ENCODE results near the gene CCL3. TPM values are rescaled to one million over a fixed set of nuclear protein-coding genes. Genes with fewer than 3 reads are reported as not detected.

Gene CCL3
- total RNA-seq, 1 donor = 1,287 TPM

DNA sequence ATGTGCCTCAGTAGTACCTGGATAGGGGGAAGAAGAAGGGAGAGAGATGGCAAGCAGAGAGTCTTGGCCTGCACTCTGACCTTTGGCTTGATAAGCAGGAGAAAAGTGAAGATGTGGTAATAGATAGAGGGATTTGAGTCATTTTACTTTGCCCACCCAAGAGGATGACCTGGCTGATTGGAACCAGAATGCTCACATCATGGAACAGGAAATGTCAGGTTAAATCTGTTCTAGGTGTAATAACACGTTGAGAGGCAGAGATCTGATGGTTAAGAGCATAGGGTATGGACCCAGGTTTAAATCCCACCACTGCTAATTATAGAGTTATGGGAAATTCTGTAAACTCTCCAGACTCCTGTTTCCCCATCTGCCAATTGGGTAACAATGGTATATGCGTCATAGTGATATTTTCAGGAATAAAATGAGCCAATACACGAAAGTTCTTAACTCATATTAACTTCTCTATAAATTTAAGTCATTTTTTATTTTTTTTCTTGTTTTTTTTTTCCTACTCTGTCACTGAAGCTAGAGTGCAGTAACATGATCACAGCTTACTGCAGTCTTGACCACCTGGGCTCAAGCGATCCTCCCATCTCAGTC is 33.9 kb downstream of the CCL3 start:
- Histone ChIP-seq H3K9me3 (ENCODE audit: low read depth, low read length) (peaks cover 14% of the 10 kb centered on the region), H3K27me3 (ENCODE audit: insufficient read depth, low read length) (no peaks in the 10 kb centered on the region), H3K4me3 (ENCODE audit: low read length) (no peak overlapping the region), H3K4me1 (ENCODE audit: insufficient read depth, low read length) (no peaks in the 10 kb centered on the region)

DNA sequence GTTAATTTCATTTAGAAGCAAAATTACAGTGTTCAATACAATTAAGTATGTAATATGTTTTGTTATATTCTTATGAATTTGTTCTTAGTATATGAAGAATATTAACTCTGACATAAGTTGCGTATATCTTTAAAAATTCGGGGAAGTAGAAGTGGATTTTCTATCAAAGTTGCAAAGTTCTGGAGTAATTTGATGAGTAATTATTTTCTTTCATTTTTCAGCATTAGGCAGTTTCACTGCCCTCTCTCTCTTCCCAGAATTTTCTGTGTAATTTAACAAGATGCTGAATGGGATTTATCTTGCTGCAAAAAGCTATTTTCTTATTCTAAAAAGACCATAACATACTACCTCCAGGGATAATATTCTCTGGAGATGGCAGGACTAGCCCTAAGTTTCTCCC is 34.8 kb downstream of the CCL3 start:
- Histone ChIP-seq H3K4me3 (ENCODE audit: low read length) (no peak overlapping the region), H3K27me3 (ENCODE audit: insufficient read depth, low read length) (no peaks in the 10 kb centered on the region), H3K4me1 (ENCODE audit: insufficient read depth, low read length) (no peaks in the 10 kb centered on the region), H3K9me3 (ENCODE audit: low read depth, low read length) (peaks cover 16% of the 10 kb centered on the region)

DNA sequence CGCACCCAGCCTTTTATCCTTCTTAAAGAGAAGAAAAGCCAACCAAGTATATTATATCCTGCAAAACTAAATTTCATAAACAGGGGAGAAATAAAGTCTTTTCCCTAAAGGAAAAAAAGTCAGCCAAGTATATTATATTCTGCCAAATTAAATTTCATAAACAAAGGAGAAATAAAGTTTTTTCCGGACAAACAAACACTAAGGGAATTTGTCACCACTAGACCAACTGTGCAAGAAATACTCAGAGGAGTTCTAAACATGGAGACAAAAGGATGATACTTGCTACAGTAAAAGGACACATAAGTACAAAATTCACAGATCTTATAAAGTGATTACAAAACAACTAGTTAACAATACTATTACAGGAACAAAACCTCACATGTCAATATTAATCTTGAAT is 40.3 kb downstream of the CCL3 start:
- H3K4me1 ChIP-seq (ENCODE audit: insufficient read depth, low read length) = no peaks in the 10 kb centered on the region
- H3K27me3 ChIP-seq (ENCODE audit: insufficient read depth, low read length) = no peaks in the 10 kb centered on the region
- H3K9me3 ChIP-seq (ENCODE audit: low read depth, low read length) = peaks cover 29% of the 10 kb centered on the region
- H3K4me3 ChIP-seq (ENCODE audit: low read length) = no peak overlapping the region

DNA sequence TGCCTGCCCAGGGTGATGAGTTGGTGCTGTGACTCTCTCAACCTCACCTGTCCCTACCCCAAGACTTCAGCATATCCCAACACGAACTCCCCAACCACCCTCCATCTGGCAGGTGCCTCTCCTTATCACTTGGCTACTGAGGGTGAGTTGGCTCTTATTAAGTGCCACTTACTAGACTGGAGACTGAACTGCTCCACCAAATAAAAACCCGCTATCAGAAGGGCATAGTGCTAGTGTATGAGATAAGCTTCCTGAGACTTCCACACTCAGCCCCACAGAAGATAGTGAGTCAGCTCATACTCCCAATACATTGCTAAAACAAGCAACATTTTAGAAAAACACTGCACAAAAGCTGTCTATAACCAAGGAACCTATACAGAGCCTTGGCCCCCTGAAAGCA is 41.9 kb downstream of the CCL3 start:
- Histone ChIP-seq H3K27me3 (ENCODE audit: insufficient read depth, low read length) (no peaks in the 10 kb centered on the region), H3K9me3 (ENCODE audit: low read depth, low read length) (peaks cover 29% of the 10 kb centered on the region), H3K4me1 (ENCODE audit: insufficient read depth, low read length) (no peaks in the 10 kb centered on the region), H3K4me3 (ENCODE audit: low read length) (no peak overlapping the region)

Other genes starting within 250 kb of the CCL3 start
- 0.63 TPM for gene HEATR9, start 221.3 kb downstream of the CCL3 start, total RNA-seq
- 139 TPM for gene CCL5, start 209.8 kb downstream of the CCL3 start, total RNA-seq
- not detected for gene RDM1, start 159.4 kb downstream of the CCL3 start, total RNA-seq
- not detected for gene LYZL6, start 146.4 kb downstream of the CCL3 start, total RNA-seq
- not detected for gene CCL16, start 108.6 kb downstream of the CCL3 start, total RNA-seq
- gene CCL14, start 103.4 kb downstream of the CCL3 start, total RNA-seq = not detected
- gene CCL15, start 88.6 kb downstream of the CCL3 start, total RNA-seq = not detected
- gene CCL23, start 72.2 kb downstream of the CCL3 start, total RNA-seq = not detected
- gene CCL18, start 25.9 kb downstream of the CCL3 start, total RNA-seq = 0.31 TPM
- 482 TPM for gene CCL4, start 13.7 kb upstream of the CCL3 start, total RNA-seq
- gene TBC1D3B, start 86.5 kb upstream of the CCL3 start, total RNA-seq = not detected
- 169 TPM for gene CCL3L1, start 106.6 kb upstream of the CCL3 start, total RNA-seq
- gene CCL4L2, start 120.9 kb upstream of the CCL3 start, total RNA-seq = 7.9 TPM
- not detected for gene TBC1D3I, start 174.4 kb upstream of the CCL3 start, total RNA-seq
- gene TBC1D3G, start 233.7 kb upstream of the CCL3 start, total RNA-seq = not detected

Data from mononuclear cell (primary cell).